HG02840 (cell line): ENCODE measurements around the gene ADD2.
"Not testable (repeated sequence)": the region's sequence is repeated elsewhere in the genome, so short reads cannot be mapped to it uniquely, and the experiment has no call there.

ENCODE experiments used
- ATAC-seq: cut with Tn5 transposase; IDR thresholded peaks from one replicate; pipeline ENCODE4 v1.9.1; 2021; ENCODE audit warnings: mild to moderate bottlenecking, moderate library complexity, moderate number of reproducible peaks; ENCODE audit not compliant: unreplicated experiment, low FRiP score

ADD2 gene

DNA sequence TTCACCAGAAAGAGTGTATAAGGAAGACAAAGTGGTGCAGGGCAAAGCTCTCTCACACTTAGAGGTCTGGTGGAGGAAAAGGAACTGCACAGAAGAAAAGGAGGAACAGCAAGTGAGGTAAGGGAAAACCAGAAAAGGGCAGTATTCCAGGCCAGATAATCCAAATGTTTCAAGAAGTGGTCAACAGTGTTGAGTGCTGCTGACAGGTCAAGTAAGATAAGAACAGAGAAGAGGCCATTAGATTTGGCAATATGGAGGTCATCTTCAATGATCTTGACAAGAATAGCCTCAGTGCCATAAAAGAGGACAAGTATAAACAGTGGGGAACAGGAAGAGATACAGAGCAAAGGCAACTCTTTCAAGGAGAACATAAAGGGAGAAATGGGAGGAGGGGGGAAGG, 15.0 kb downstream of the ADD2 start:
- ATAC-seq = no peak

DNA sequence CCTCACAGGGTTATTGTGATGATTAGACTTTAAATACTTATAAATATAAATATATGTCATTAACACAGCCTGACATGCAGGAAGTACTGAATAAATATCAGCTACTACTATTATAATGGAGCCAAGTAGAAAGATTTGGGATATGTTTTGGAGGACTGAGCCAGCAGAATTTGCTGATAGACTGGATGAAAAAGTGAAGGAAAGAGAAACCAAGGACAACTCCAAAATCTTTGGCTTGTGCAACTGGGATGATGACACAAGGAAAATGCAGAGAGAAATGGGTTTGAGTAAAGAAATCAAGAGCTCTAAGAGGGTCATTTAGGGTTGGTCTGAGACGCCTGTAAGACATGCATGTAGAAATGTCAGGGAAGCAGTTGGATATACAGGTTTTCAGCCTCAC, 15.6 kb downstream of the ADD2 start:
- ATAC-seq = no peak

GRCh38 chr2:70751881-70752280, 16.1 kb downstream of the ADD2 start:
- ATAC-seq = no peak

DNA sequence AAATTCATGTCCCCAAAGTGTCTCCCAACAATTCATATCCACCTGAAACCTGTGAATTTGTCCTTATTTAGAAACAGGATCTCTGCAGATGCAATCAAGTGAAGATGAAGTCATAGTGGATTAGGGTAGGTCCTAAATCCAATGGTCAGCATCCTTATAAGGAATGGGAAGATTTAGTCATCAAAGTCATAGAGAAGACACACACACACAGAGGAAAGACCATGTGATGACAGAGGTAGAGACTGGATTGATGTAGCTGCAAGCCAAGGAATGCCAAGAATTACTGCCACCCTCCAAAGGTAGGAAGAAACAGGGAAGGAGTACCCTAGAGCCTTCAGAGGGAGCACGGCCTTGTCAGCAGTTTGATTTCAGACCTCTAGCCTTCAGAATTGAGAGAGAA, 17.7 kb downstream of the ADD2 start:
- no peak for ATAC-seq

GRCh38 chr2:70748002-70748784, 19.8 kb downstream of the ADD2 start:
- no peak for ATAC-seq

- no peak for ATAC-seq
Measured at GRCh38 chr2:70747284-70747683, 20.7 kb downstream of the ADD2 start.

- no peak for ATAC-seq
Measured at GRCh38 chr2:70746094-70746974, 21.7 kb downstream of the ADD2 start.

DNA sequence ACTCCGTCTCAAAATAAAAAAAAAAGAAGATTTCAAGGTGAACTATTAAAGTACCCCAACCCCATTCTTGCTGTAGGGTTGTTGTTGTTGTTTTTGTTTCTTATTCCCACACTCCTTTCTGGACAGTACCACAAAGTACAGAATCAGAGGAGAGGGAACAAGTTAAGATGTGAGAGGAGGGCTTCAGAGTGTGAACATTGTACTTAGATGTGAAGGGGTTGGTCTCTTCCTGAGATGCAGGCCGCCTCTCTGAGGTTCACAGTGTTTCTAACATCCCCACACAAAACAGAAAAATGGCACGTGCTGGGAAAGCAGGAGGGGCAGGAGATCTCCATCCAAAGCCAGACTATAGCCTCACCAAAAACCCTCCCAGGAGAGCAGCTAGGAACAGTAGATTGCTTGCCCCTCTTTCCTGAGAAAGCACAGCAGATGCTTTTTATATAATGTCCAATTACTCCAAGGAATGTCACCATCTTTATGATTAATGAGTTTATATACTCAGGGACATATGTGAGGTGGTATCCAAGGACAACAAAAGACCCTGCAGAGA, 22.6 kb downstream of the ADD2 start:
- no peak for ATAC-seq

DNA sequence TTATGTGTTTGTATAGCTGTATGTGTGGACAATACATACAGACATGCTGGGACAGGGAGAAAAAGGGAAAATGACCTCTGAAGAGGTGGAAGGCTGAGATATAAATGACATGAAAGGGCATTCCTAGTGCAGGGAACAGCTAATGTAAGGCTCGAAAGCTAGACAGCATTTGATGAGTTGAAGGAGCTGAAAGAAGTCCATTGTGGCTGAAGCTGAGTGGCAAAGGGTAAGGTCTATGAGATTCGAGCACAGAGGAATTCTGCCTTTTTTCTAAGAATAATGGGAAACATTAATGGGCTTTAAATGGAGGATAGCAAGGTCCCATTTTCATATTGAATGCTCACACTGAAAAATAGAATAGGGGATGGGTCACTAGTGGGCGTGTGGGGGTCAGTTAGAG, 23.6 kb downstream of the ADD2 start:
- ATAC-seq = no peak

DNA sequence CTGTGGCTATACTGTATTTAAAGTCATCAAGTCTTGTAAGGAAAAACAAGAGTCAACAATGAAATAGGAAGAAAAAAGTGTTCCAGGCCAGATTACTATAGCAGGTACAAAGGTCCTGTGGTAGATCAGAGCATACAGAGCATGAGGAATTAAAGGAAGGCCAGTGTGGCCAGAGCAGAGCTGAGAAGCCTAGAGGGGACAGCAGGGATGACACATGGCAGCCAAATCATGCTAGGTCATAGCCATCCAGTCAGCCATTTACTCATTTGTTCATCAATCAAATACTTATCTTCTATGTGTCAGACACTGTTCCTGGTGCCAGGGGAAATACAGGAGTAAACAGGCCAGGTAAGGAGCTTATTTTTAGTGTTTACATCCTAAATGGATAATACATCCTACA, 24.3 kb downstream of the ADD2 start:
- ATAC-seq = no peak

DNA sequence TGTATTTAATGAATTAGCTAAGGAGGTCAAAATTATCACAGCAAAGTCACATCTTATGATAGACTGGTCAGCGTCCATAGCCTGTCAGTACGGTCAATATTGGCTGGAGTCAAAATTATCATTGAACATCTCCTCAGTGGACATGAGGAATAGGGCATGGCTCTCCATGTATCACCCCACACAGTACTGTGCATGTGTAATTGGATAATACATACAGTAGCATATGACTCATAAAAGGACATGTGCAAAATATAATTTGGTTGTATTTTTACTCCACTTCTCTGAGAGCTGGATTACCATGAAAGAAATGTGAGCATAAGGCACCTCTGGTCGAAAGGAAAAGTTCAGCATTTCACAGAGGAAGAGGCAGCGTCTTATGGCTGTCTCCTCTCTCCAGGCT, 24.9 kb downstream of the ADD2 start:
- no peak for ATAC-seq

DNA sequence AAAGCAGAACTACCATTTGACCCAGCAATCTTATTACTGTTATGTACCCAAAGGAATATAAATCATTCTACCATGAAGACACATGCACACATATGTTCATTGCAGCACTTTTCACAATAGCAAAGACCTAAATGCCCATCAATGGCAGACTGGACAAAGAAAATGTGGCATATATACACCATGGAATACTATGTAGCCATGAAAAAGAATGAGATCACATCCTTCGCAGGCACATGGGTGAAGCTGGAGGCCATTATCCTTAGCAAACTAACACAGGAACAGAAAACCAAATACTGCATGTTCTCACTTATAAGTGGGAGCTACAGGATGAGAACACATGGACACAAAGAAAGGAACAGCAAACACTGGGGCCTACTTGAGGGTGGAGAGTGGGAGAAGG, 28.5 kb downstream of the ADD2 start:
- ATAC-seq = not testable (repeated sequence)

DNA sequence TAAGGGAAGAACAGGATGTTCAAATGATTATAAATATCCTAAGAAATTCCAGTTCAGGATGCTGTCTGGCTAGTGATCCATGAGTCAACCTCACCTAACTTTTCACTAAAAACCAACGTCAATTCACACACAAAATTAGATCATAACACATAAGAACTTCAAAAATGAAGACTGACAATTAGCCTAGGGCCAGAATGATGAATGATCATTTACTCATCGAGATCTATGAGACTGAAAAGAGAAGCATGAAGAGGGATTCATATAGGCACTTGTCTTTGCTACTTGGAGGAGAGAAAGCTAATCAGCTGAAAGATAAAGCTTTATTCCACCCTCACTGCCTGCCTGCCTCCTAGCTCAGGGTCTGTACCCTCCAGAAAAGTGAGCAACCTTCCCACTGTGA, 29.8 kb downstream of the ADD2 start:
- ATAC-seq = no peak

DNA sequence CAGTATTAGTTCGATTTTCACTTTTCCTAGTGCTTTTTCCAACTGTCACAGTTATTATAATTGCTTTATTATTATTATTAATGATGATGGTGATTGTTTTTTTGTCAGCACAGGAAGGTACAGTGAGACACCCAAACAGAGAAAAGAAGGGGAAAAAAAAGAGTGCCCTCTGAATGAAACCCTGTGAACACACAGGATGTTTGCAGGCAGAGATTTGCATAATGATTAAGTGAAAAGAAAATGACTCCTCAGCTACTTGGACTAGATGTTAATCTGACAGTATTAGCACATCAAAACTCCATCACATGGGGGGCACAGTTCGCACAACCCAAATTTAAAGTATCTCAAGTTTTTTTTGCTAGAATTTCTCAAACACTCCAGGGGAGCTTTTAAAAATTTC, 32.9 kb downstream of the ADD2 start:
- ATAC-seq = no peak

- ATAC-seq = no peak
Measured at GRCh38 chr2:70733646-70734180, 34.3 kb downstream of the ADD2 start.

- no peak for ATAC-seq
Measured at GRCh38 chr2:70732766-70733645, 35.0 kb downstream of the ADD2 start.

DNA sequence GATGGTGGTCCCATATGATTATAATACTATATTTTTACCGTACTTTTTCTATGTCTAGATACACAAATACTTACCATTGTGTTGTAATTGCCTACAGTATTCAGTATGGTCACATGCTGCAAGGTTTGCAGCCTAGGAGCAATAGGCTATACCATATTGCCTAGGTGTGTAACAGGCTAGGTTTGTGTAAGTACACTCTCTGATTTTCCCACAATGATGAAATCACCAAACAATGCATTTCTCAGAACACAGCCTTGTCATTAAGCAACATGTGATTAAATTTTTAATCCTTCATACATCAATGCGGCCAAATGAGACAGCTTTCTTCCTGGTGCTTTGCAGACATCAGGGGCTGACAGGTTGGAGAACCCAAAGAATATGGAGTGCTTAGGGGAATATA, 37.3 kb downstream of the ADD2 start:
- no peak for ATAC-seq

GRCh38 chr2:70729647-70730046, 38.4 kb downstream of the ADD2 start:
- no peak for ATAC-seq

GRCh38 chr2:70728128-70728527, 39.9 kb downstream of the ADD2 start:
- ATAC-seq = no peak
